HG02571 (cell line): ENCODE data around the gene HADH.

ENCODE experiments used
- ATAC-seq: cut with Tn5 transposase; IDR thresholded peaks from one replicate; pipeline ENCODE4 v1.9.1; 2021; ENCODE audit warnings: mild to moderate bottlenecking, moderate library complexity; ENCODE audit not compliant: unreplicated experiment

Gene HADH

DNA sequence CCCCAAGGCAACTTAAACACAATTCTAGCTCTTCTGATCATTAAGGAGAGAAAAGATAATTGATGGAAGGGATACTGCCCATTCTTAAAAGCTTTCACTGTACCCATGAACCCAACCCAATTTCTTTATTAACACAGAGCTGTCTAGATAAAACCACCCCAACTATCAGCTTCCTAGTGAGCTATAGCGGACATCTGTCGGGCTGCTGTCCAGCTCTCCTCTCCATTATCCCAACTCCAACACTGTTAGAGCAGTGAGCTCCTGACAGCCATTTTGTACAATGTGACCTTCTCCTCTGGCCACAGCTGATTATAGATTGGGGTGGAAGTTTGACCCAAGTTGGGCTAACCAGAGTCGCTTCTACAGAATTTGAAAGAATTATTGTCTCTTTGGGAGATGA, 66.1 kb downstream of the HADH start:
- no peak for ATAC-seq

DNA sequence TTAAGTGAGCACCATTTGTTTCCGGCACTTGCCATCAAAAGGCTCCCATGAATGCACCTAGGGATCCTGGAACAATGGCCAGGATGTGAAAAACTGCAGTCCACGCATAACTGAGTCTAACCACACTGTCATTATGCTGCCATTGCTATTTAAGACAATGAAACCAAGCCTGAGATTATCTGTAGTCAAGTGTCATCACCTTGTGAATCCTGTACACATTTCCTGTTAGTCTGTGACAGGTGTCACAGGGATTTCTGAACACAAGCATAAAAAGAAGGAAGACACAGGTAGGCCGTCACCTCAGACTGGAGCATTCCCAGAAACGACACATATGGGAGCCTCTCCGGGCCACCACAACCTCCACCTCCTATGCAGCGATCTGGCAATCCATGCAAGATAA, 66.7 kb downstream of the HADH start:
- ATAC-seq, result no peak

DNA sequence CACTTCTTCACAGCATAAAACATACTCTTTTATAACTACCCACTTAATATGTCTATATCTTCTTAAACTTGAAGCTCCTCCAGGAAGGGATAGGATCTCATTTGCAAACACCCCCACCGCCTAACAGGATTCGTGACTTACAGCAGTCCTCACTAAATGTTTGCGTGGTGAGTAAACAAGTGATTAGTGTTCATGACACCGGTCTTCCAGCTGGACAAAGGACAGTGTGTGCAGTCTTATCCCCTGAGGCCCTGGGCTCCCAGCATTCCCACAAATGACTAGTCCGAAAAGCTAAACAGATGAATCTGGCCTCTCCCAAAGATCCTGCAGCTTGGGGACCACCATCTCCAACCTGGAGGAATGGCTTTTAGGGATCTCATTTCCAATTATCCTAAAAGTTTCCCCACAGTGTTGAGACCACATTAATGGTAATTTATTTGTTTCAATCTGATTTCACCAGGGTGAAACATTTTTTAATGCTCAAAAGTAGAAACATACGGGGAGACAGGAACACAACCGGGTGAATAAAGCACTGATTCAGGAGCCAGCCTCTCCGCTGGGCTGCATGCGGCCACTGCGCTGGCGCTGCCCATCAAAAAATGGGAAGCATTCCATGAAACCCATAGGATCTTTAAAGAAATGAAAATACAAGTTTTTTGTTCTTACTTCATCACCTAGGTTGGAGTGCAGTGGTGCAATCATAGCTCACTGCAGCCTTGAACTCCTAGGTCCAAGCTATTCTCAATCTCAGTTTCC, 69.2 kb downstream of the HADH start:
- ATAC-seq, result no peak

DNA sequence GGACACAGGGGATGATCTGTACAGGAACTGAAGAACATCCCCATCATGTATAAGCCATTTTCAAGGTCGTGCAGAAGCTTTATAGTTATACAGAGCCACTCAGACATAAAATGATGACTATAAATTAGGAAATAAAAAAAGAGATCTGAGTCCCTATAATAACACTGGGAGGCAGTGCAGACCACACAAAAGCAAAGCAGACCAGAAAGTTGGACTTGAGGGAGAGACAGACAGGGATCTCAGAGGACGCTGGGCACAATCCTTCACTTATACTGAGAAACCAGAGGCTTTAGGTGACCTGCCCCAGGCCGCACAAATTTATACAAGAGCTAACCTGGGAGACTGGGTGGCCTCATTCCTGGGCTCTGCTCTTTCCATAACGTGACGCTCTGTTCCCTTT, 70.5 kb downstream of the HADH start:
- no peak for ATAC-seq

DNA sequence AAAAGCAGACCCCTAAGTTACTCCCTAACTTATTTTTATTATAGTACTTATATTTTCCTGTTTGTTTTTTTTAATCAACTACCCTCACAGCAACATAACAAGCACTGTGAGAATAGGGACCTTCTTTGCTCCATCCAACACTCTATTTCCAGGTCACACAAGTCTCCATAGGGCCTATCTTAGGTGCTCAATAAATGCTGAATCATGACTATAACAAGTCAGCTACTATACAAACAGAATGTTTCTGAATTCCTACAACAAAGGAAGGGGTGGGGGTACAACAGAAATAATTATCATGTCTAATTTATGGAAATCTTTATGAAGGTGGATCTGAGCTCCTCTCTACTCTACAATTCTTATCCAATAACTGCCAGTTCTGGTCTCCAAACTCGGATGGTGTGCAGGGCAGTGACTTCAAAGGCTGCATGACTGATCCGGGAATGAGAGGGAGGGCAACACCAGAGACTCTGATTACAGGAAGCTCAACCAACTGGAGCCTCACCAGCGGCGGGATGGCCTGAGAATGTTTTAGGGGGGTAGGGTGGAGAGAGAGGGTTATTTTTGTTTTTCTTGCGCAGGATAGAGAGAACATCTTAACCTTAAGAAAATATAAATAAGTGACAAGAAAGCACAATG, 71.1 kb downstream of the HADH start:
- no peak for ATAC-seq

DNA sequence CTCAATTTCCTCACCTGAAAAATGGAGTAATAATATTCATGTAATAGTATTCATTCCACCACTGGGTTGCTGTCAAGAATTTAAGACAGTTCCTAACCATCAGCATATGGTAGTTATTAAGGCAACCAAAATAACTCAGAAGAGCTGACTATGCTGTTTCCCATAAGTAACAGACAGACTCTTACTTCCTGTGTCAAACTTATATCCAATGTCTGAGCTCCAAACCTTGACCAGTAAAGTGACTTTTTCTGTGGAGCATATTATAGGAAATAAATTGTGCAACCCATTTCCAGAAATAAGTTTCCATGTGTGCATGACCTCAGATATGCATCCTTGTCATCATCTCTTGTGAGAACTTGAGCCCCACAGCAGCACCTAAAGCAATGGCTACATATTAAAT, 78.8 kb downstream of the HADH start:
- no peak for ATAC-seq

DNA sequence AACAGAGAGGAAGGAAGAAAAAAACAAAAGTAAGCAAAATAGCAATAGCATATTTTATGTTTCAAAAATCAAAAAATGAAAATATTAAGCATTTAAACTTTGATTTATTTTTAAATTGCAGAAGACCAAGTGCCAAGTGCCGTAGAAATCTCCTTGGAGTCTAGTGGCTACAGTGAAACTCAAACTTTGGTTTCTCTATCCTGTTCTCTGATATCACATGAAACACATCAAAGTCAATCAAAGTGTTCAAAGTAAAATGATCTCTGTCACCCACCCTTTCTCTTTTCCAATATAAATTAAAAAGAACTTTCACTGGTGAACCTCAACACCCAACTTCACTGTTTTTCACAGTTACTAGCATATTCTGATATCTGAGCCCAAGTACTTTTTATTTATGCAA, 81.1 kb downstream of the HADH start:
- no peak for ATAC-seq

DNA sequence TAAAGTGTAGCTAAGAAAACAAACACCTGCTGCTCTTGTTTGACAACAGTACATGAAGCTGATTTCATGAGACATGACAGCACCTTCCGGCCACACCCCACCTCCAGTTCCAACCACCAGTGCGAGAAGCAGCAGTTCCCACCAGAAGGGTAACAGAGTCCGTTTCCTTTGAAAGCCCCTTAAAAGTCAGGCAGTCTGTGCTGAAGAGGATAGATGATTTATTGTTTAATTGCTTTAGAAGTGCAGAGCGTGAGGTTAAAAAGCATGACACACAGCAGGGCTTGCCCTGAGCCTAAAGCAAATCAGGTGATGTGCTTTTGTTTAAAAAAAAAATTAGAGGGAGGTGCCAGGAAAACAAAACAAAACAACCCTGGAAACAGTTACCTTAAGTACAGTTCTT, 82.6 kb downstream of the HADH start:
- ATAC-seq, result peak; percentile 66

DNA sequence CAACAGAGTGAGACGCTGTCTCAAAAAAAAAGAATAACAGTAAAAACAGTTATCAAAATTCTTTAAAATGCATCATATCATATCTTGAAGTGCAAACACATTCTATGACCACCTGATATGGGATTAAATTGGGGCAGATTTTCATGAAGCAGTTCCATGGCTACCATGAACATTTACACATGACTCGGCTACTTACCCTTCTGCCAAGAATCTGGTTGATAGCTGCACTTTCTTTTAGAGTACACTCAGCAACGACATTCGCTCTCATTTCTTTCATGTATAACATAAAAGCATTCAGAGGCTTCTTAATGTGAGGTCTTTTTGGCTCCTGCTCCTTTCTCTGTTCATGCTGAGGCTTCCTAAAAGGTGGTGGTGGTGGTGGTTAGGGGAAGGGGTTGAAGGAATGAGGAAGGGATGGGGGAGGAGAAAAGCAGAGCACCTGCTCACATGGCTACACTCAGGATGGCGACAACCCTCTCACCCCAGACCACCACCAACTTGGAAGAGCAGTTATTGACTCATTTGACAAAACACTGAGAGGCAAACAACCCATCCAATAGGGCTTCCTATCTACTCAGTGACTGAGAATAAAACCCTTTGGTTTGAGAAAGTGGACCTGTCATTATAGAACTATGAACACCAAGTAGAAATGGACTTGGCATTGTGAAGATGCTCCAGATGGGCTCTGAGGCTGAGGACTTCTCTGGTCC, 88.5 kb downstream of the HADH start:
- ATAC-seq, result no peak

DNA sequence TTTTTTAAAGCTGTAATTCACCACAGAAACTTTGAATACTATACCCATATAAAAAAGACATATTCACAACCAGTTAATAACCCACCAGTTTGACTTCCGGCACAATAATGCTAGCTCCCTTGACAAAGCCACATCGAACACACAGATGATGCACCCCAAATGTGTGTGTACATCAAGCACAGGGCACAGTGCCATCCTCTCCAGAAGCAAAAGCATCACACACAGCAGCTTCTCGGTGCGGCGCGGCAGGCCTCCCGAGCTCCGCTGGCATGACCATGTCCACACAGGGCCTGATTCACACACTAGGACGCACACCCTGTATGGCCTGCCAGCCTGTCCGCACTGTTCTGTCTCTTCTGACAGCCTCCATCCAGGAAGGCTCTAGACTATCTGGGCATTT, 91.1 kb downstream of the HADH start:
- no peak for ATAC-seq

DNA sequence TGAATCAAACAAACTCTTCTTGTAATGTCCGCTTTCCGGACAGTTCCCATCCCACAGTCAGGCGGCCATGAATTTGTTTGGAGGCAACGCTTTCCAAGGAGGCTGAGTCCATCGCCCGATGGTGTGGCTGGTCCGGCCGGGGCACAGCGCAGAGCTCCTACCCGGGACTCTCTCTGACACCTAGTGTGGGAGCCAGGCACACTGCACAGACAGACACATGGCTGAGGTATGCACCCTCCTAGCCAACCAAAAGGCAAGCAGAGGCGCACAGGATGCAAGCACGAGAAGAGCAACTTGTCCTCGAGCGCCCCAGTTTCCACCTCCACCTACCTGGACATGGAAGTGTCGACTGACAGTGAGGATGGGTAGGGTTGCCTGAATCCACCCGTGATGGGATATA, 91.6 kb downstream of the HADH start:
- no peak for ATAC-seq
